Esophagus muscularis mucosa (tissue), 3 donors: Measurements from ENCODE around the gene GABARAPL1.

Experiments used
- CTCF ChIP-seq, 3 experiments: fragments of 200-600 bp in 2 of 3; fragments of 450-650 bp in 1 of 3; sonication (generic) in 2 of 3; IDR thresholded peaks; one replicate each; pipeline ENCODE4 v1.5.1; 2017 to 2019; ENCODE audit warnings: antibody characterized with exemption in 3 of 3, mild to moderate bottlenecking in 2 of 3, moderate library complexity in 1 of 3
- POLR2A ChIP-seq: fragments of 450-650 bp; IDR thresholded peaks from one replicate; pipeline ENCODE4 v1.6.1; 2017; ENCODE audit warnings: antibody characterized with exemption, moderate library complexity, mild to moderate bottlenecking, low read depth

GRCh38 chr12:10226731-10227130, 14.1 kb downstream of the GABARAPL1 start:
- TF ChIP-seq POLR2A (no peak), CTCF (IDR thresholded peaks at IDR 0.05) (no peak)
